ENCODE measurements around the gene KHDC4.

KHDC4 gene

DNA sequence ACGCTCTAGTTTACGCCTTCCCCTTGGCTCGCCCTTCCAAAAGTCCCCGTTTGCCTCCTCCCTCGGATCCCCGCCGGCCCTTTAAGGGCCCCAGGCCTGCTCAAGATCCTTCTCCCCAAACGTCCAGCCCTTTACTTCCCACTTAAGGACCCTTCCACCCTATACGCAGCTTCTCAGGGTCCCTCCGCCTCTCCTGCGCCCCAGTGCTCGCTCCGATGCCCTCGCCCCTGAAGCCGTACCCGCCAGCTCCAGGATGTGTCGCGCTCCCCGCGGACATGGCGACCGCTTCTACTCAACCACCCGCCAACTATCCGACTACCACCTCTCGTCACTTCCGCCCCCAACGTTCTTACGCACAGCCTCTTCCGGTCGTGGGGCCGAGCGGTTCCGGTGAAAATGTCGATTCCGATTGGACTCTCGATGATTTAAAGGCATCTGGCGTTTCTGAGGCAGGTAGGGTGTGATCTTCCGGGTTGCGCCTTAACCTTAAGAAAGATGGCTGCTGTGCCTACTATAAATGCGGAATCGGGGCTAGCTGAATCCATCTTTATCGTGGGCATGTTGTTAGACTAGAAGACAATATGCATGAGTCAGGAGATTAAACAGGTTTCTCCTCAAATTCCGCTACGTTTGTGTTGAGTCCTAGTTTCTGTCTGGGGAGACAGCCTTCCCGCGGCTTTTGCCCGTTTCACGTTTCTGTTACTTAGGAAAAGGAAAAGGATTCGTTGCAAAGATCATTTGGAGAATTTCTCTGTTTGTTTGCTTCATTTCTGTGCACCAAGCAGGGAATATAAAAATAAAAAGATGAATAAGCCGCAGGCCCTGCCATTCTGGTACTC is at the start of gene KHDC4:
TSS of gene KHDC4 (minus strand) at position 317 of the 839 bp plus-strand sequence. CDS start at position 277, 40 bp downstream.
- DNase-seq = peak; percentile 100

DNA sequence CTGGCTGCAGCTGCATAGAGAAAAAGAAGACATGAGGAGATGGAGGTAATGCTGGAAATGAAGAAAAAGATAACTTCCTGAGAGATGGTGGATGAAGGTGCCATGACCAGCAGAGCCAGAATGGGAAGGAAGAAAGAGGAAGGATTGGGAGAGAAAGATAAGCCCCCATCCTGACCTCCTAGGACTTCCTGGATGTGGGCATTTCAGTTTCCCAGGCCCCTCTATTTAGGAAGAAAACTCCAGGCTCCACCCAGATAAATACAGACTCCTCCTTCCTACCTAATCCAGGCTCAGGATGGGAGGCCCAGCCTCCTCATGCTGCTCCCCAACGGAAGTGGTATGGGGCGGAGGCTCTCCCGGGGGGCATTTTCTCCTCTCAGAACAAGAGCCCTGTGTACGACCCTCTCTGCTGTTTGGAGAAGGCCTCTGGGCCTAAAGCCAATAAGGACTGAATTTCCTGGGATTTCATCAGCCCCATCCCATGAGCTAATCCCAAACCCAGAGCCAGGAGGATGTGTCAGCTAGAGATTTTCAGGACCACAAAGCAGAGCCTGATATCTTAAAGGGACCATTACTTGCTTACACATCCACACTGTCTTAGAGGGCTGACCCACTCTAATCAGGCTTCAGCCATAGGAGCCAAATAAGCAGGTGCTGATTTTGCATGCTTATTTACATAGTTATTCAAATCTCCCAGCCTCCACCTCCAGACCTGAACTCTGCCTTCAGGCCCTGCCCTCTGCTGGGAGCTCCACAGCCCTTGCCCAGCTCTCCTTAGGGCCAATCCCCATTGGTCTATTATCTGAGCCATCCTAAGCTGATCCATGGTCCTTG is 49.2 kb upstream of the KHDC4 start:
- DNase-seq = peak; percentile 100

DNA sequence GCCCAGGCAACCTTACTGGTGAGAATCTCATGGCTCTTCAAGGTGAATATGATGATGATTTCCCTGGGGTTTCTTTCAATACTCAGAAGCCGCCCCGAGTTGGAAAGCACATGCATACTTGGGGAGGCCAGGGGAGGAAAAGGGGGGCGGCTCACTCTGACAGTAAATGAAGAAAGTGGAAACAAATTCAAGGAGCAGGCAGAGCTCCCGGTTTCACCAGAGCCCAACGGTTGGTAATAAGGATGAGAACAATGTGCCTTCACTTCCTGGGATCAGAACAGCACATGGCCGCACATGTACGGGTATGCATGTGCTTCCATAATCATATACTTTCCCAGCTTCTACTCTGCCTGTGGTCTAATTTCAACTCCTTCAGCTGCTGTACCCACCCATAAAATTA is 47.9 kb upstream of the KHDC4 start:
- DNase-seq = peak in 1 of 2 experiments; percentile 32

DNA sequence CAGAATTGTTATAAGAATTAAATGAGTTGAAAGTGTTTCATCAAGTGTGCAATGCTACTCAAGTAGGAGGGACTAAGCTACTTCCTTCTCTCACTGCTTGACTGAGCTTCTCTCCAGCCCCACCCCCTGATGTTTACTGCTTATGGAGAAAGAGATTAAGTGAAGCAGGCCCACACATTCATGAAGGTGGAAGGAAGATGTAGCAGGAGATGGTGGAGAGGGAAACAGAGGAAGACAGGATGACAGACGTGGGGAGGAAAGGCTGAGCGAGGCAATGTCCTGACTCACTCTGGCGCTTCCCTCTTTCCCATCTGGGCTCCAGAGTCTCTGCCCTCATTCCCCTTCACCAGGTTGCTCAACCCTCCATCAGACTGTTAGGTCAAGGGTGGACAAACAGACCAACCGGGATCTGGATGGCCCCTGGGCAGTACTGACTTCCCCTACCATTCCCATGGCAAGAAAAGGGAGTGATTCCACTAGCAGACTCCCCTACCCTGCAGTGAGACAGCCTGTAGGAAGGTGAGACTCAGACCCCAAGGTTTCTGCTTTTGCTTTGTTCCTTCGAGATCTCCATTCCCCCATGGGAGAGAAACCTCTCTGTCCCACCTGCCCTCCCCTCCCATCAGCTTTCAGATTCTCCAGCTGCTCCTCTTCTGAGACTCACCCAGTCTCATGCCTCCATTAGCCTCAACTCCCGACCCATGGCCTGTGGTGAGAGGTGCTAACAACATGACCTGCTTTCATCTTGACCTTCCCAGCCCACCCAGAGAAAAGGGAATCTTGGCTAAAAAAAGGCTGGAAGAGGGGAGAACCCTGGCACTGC is 47.3 kb upstream of the KHDC4 start:
- no peak for DNase-seq

DNA sequence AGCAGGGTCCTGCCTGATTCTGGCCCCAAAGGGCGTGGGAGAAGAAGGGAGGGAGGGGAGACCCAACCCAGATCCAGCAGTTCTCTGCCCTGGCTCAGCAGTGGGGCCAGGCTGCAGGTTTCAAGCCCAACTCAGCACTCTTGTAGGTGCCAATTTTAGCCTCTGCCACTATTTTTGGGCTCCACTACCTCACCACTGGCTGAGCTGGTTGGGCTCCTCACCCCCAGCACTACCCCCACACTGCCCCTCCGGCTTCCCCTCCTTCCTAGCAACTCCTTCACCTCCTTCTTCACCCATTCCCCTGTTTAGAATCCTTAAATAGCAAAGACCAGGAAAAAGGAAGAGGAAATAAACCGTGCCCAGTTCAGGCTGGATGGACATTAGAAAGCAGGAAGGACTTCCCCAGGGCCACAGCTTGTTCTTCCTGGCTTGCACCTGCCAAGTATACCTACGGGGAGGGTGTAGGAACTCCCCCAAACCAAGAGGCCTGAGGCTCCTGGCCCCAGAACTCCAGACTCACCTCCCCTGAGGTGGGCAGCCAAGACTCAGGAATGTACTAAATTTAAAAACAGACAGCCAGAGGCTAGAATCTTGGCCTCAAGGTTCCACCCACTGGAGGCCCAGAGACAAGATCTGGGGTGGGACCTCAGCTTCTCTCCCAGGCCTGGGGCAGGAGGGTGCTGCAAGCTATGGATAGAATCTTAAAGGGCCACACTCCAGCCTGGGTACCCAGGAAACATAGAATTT is 45.6 kb upstream of the KHDC4 start:
- no peak for DNase-seq

DNA sequence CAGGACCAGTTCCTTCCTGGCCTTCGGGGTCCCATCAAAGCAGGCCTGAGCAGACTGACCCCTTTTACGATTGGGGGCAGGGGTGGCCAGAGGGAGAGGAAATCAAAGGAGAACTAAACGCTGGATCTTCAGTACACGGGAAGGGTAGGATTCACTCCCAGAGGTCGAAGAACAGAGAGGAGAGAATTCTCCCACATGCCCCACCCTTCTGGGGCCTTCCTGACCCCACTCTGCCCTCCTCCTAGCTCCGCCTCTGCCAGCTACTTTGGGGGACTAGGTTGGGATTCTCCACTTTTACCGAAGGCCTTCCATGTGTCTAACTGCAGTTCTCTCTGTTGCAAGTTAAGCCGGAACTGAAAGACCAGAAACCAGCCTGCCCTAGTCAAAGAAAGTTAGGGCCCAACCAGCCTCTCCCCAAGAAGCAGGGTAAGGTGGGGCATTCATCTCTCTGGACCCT is 44.8 kb upstream of the KHDC4 start:
- peak in 1 of 2 experiments; percentile 53 for DNase-seq

DNA sequence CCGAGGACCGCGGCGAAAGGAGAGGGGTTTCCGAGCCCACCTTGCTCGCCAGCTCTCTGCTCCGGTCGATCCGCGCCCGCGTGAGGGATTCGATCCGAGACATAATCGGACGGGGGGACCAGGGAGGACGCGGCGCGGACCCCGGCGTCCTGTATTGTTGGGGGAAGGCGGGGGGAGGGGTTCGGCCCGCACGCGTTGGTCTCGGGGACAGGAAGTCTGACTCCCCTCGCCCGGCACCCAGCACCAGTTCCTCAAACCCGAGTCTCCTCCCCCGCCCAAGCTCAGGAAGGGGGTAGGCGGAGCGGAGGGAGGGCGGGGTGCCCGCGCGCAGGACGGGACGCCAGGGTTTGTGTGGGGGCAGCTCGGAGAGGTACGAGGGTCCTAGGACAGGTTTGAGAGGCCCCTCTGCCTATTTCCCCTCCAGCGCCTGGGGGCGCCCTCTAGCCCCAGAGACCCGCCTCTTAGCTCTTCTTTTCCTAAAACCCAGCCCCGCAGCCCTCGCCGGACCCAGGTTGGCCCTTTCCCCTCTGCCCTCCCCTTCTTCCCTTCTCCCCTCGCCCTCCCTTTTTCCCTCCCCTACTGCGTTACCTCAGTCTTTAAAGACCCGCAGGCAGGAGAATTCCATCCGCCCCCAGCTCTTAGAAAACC is 44.2 kb upstream of the KHDC4 start, which contains the start of gene ARHGEF2:
TSS of gene ARHGEF2 (minus strand) at position 223 of the 648 bp plus-strand sequence. CDS start at position 103, 120 bp downstream.
- DNase-seq = peak; percentile 69 to 94

DNA sequence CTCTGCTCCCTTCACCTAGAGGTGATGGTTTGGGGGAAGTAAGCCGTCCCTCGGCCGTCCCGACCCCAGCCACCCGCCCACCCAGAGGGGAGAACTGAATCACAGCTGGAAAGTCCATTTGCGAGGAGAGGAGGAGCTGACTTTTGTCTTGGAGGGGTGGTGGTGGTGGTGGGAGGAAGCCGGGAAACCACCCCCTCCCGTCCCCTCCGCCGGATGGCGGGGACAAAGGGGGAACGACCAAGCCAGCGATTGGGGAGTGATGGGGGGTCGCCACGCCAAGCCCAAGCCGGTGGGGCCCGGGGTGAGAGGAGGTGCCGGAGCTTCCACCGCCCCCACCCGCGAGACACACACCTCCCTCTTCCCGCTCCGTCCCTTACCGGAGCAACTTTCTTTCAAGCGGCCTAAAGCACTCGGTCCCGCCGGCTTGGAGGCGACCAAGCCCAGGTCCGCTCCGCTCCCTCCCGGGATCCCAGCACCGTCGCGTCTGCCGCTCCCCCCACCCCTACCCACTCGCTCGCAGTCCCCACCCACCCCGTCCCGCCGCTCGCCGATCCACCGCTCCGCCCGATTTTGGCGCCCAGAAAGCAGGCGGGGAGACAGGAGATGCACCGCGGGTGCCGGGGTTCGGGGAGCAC is 43.6 kb upstream of the KHDC4 start:
- peak in 1 of 2 experiments; percentile 74 for DNase-seq

DNA sequence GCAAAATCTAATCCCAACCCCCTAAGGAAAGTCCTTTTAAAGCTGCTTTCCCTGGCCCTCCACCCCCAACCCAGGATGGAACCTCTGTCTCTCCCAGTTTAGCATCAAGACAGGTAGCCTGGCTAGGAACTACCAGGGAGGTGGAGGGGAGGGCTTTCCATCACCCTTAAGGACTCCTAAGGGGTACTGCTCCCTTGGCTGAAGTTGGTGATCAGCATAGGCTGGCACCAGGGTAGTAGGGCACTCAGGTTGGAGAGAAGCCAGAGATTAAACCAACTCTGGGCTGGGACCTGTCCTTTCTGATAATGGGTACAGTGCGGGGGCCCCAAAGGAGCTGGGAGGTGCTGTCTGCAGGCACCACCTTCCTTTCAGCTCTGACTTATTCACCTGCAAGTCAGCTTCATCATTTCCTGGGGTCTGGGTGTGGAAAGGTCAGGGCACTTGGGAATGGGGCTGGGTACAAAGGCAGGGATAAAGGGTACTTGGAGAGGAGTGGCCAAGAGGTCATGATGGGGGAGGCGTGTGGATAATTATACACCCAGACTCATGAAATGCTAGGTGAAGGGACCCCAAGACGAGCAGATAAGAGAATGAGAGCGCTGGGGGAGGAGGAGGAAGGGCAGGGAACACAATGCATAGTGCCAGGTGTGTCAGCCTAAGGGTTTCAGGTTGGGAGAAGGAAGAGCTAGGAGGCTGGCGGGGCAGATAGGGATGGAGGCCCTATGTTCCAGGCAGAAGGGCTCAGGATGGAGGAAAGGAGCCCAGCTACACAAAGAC is 42.9 kb upstream of the KHDC4 start:
- DNase-seq = peak in 1 of 2 experiments; percentile 51

DNA sequence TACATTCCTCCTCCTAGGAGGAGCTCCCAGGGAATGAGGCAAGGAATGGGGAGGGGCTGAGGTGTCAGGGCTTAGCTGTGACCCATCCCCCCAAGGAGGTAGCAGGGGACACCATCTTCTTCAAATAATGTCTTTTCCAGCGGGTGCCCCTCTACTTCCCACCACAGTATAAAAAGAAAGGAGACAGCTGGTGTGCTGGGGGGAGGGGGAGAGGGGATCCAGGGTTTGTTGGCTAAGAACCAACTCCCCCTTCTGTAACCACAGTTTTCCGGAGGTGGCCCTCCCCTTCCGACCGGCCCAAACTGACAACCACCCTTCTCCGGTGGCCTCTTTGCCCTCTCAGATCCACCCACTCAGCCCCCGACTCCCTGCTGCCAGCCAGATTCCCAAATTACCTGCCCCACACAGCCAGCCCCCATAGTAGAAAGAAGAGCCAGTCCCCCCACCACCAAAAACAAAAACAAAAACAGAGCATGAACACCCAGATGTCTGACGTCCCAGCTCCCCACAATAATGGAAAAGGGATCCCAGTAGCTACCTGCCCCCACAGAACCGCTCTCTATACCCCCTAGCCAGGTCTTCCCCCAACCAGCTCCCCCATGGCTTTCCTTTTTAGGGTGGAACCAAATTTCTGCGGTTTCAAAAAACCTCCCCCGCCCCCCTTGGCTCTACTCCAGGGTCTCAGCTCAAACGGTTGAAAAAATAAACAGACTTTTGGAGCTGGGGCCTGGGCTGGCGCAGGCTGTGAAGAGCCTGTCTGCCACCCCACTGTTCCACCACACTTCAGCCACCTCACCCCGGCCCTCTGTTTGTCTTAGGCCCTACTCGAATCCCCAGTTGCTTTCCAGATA is 42.1 kb upstream of the KHDC4 start:
- peak in 1 of 2 experiments; percentile 39 for DNase-seq

DNA sequence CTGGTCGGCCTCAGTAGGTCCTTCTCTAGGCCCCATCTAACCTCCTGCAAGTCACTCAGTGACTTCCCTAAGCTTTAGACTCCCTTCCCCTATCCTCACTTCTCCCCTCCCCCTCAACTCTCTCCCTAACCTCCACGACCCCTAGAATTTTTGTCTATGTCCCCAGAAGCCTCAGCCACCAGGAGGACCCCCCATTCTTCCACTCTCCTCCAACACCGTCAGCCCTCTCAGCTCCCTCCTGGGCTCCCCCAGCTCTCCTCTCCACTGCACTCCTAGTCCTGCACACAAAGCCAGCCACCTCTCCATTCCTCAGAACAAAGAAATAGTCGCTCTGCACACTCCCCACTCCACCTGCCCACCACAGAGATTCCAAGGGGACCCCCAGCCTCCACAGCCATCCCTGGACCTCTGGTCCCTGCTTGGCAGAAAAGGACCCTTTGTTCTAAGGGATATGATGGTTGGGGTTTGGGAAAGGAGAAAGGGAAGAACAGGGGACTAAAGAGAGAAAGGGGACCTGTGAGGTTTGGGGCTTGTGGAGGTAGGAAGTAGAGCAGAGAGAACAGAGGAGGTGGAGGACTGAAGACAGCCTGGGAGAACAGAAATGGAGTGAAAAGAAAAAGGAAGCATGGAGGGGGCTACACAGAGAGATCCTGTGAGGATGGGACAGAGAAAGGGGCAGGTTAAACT is 41.3 kb upstream of the KHDC4 start:
- no peak for DNase-seq

DNA sequence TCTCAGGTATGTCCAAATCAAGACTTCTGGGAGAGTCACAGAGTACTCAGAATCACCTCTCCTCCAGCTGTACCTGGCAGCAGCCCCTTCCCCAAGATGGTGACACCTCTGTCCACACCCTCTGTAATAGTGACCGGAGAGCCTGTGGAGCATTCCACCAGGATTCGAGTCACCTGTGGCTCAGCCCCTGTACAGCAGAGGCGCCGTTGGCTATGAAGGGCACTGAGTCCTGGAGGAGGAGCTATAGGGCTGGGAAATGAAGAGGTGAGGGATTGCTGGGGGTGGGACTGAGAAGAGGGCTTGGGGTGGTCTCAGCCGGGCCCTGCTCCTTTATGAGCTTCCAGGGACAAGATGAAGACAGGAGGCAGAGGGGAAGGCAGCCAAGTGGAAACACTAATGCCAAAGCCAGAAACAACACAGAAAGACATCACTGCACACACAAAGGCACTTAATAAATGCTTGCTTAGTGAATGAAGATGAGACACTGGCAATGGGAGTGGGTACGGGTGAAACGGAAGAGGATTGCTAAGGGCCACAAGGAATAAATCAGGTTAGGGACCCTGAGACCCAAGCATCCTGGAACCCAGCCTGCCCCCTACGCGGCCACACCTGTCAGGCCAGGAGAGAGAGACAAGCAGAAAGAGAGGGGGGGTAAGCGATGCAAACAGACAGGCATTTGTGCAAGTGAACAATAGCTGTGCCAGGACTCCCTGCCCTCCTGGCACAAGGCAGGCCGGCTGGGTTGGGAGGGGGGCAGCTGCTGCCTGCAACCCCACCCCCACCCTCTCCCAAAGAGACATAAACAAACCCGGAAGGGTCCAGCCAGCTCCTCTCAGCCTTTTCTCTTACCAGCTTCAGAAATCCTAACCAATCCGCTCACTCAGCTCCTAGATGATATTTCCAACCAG is 40.2 kb upstream of the KHDC4 start:
- DNase-seq = no peak

DNA sequence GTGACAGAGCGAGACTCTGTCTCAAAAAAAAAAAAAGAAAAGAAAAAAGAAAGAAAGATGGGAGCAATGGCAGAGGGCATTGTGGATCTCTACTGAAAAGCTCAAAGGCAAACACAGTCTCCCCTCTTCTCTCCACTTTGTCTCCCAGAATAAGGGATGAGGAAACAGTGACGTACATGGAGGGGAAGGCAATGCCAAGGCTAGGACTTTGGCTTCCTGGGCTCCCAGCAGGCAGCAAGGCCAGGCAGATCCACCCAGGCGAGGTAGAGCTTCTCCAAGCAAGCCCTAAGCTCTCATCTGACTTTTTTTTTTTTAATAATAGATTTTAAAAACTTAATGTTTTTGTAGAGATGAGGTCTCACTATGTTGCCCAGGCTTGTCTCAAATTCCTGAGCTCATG is 39.5 kb upstream of the KHDC4 start:
- no peak for DNase-seq

DNA sequence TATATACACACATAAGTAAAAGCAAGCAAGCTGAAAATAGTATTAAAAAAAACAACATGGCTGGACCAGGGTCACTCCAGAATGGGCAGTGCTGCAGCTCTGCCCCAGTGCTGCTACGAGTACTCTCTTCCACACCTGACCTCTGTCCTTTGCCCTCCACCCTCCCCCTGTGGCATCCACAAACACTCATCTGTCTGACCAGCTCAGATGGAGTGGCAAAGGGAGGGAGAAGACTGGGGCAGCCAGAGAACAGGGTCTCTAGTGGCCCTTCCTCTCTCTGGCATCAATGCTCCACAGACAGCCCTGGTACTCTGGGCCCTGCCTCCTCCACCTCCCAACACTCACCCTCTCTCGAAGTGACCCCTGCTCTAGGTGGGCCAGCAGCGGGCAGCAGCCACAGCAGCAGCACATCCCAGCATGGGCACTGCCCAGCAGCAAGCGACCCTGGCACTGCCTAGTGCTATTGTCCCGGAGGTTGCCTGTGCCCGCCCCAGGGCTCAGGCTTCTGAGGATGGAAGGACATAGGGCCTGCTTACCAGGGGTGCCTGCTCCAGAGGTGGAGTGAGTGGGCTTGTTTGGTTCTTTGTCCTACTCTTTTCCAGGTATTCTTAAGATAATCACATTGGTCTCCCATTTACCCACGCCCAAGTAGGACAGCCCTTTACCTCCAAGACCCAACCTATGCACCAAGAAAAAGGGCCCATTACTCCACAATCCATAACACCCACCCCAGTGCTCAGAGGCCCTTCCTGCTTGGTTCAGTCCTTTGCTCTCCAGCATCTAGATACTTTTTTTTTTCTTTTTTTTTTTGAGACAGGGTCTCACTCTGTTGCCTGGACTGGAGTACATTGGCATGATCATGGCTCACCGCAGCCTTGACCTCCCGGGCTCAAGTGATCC is 37.9 kb upstream of the KHDC4 start:
- no peak for DNase-seq

DNA sequence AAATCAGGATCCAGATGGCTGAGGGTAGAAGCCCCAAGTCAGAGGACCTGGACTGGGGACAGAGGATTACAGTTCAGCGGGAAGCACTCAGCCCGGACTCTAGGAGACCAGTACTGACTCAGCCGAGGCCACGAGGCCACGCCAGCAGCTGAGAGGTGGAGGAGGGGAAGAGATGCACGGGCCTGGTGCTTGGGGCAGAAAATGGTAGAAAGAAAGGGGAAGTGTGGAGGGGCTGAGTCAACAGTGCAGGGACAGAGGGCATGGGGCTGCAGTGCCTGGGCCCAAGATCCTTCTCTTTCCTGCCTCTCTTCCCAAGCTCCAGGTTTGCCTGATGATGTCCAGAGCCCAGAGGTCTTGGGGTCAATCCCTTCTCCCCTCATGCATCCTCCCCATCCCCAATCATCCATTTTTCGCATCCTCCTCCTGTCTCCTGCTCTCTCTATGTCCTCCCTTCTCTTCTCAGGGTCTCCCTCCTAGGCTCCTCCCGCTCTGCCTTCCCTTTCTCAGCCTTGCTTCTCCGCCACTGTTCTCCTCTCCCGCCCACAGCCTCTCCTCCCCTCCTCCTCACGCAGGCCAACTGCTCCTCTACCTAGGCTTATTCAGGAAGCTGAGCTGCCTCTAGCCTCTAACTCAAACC is 36.4 kb upstream of the KHDC4 start:
- DNase-seq = no peak

DNA sequence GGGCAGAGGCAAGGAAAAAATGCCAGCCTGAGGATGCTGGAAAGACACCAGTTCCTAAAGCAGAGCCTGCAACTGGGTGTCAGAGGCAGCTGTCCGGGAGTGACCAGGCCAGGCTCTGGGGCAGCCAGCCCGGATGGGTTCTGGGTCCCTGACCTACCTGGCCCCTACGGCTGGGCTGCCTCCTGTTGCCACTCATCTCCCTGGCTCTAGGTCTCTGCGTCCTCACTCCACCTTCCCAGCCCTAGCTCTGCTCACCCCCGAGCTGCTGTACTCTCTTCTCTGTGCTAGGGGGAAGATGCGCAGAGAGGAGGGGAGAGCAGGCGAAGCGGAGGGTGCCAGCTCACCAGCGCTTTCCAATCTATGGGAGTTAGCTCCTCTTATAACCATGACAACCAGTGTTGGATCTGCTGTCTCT is 35.2 kb upstream of the KHDC4 start:
- DNase-seq = no peak
